ENCODE data around the gene PMF1.

PMF1 gene

DNA sequence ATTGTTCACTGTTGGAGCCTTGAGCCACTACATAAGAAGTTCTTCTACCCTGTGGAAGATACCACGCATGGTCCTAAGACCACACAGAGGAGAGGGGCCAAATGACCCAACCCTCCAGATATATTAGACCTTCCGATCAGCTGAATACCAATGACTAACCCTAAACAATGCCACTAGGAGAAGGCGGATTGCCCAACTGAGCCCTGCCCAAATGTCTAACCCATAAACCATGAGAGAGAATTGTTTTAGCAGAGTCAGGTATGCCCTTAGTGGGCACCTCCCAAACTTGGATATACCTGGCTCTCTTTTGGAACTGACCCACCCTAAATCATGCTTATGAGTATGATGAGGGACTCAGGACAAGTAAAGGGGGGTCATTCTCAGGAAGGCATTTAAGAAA lies 57.5 kb downstream of the PMF1 start:
- no peak overlapping the region for H3K4me3 ChIP-seq (ENCODE audit: low read length)
- no peaks in the 10 kb centered on the region for H3K9me3 ChIP-seq (ENCODE audit: low read length)
- no peaks in the 10 kb centered on the region for H3K4me1 ChIP-seq (ENCODE audit: insufficient read depth, low read length)
- no peak overlapping the region for H2AFZ ChIP-seq (ENCODE audit: low read depth, low read length)
- H3K27me3 ChIP-seq (ENCODE audit: insufficient read depth, low read length), result no peaks in the 10 kb centered on the region
- peaks cover 85% of the 10 kb centered on the region for H3K36me3 ChIP-seq (ENCODE audit: insufficient read depth, low read length)

DNA sequence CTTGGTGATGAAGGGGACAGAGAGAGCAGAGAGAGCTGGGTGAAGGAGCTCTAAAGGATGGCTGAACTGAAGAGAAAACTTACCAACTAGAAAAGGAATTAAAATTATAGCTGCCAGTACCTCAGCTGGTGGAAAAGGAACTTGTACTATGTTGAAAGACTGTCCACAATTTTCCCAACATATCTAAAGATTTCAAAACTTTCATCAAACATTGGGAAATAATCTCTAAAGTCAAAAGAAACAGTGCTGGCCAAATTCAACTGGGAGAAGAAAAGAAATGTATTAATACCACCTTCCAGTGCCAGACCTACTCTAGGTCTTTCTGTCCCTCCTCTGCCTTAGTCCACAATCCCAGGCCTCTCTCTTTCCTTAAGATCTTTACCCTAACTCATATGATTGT lies 63.7 kb downstream of the PMF1 start:
- H3K4me3 ChIP-seq (ENCODE audit: low read length), result no peak overlapping the region
- H2AFZ ChIP-seq (ENCODE audit: low read depth, low read length), result no peak overlapping the region
- H3K36me3 ChIP-seq (ENCODE audit: insufficient read depth, low read length), result peaks cover 76% of the 10 kb centered on the region
- H3K4me1 ChIP-seq (ENCODE audit: insufficient read depth, low read length), result peaks cover 7% of the 10 kb centered on the region
- H3K9me3 ChIP-seq (ENCODE audit: low read length), result no peaks in the 10 kb centered on the region
- no peaks in the 10 kb centered on the region for H3K27me3 ChIP-seq (ENCODE audit: insufficient read depth, low read length)

DNA sequence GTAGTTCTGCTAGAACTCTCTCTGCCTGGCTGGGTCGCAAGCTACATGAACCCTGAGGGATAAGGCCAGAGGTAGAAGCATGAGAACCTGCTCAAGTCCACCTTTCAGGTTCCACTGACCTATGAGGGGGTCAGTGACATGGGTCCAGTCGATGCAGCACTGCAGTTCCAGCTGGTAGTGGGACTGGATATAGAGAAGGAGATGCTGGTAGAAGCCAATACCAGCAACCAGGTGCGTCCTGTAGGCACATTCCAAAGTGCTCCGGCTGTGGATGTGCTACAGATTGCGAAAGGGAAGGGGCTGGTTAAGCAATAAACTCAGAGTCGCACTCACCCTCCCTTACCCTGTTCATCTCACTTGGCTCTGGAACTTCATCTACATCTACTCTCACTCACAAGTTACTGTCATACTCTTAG lies 64.2 kb downstream of the PMF1 start:
- Histone ChIP-seq H3K36me3 (ENCODE audit: insufficient read depth, low read length) (peaks cover 71% of the 10 kb centered on the region), H3K4me3 (ENCODE audit: low read length) (no peak overlapping the region)

DNA sequence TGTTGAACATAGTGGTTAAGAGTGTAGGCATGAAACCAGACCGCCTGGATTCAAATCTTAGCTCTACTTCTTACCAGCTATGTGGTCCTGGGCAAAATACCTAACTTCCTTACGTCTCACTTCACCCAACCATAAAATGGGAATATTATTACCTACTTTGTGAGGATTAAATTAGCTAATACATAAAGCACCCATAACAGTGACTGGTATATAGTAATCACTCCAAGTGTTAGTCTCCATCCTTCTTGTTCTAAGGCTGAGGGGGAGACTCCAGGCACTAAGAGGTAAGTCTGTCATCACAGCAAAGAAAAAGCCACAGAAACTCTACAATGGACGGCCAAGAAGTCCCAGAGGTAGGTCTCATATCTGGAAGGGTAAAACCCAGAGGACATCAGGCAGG lies 67.0 kb downstream of the PMF1 start:
- Histone ChIP-seq H3K9me3 (ENCODE audit: low read length) (no peaks in the 10 kb centered on the region), H2AFZ (ENCODE audit: low read depth, low read length) (no peak overlapping the region), H3K4me3 (ENCODE audit: low read length) (no peak overlapping the region), H3K4me1 (ENCODE audit: insufficient read depth, low read length) (peaks cover 16% of the 10 kb centered on the region), H3K27me3 (ENCODE audit: insufficient read depth, low read length) (no peaks in the 10 kb centered on the region), H3K36me3 (ENCODE audit: insufficient read depth, low read length) (peaks cover 43% of the 10 kb centered on the region)

More for the DNA sequence above, 64.2 kb downstream of the PMF1 start:
- H3K27me3 ChIP-seq (ENCODE audit: insufficient read depth, low read length), result no peaks in the 10 kb centered on the region
- peaks cover 10% of the 10 kb centered on the region for H3K4me1 ChIP-seq (ENCODE audit: insufficient read depth, low read length)
- no peaks in the 10 kb centered on the region for H3K9me3 ChIP-seq (ENCODE audit: low read length)
- H2AFZ ChIP-seq (ENCODE audit: low read depth, low read length), result no peak overlapping the region

DNA sequence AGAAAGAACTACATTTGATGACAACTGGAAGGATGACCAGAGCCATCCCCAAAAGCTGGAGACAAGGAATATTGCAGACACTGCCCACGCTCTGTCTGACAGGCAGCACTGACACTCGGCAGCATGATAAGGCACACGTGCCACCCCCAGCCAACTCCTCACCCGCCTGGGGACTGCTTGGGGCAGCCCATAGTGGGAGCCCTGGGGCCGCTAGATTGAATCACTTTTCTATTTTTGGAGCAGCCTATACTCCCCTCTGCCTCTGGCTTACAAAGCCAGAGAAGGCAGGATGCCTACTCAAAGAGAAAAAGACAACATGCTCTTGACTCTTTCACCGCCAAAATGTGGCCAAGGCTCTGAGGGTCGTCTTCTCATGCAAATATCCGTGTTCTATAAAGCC lies 68.5 kb downstream of the PMF1 start:
- Histone ChIP-seq H3K4me3 (ENCODE audit: low read length) (peak overlapping the region; percentile 65), H3K36me3 (ENCODE audit: insufficient read depth, low read length) (peaks cover 32% of the 10 kb centered on the region), H3K4me1 (ENCODE audit: insufficient read depth, low read length) (peaks cover 16% of the 10 kb centered on the region), H3K9me3 (ENCODE audit: low read length) (no peaks in the 10 kb centered on the region), H2AFZ (ENCODE audit: low read depth, low read length) (no peak overlapping the region), H3K27me3 (ENCODE audit: insufficient read depth, low read length) (no peaks in the 10 kb centered on the region)

DNA sequence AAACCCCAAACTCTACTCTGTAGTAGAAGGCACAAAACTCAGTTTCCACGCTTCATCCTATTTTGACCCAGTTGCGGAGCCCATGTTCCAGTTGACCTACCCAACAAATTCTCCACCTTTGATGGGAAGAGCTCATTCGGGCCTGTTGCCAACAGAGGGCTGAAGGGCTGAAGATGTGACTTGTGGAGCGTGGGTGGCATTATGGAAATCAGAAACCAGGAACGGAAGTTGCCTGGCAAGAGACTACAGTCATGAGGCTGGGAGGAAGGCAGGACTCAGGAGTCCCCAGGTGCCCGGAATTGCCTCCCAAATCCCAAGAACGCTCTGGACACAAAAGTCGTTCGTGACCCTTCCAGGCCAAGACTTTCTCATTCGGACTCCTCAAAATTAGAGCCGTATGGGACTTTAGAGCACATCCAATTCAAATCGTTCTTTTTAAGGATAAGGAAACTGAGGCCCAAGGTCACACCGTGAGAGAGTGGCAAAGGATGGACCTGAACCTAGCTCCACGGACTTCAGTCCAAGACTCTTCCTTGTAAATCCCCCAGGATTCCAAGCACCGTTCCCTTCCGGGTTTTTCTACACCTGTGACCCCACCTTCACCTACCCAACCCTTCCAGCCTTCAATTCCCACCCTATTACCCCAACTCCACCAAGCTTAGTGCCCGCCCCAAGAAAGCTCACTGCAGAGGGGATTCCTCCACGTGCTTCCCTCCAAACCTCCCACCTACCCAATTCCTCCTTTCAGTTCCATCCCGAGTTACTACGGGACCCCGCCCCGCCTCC lies 69.1 kb downstream of the PMF1 start:
- peaks cover 26% of the 10 kb centered on the region for H3K36me3 ChIP-seq (ENCODE audit: insufficient read depth, low read length)
- no peaks in the 10 kb centered on the region for H3K9me3 ChIP-seq (ENCODE audit: low read length)
- no peaks in the 10 kb centered on the region for H3K27me3 ChIP-seq (ENCODE audit: insufficient read depth, low read length)
- peaks cover 16% of the 10 kb centered on the region for H3K4me1 ChIP-seq (ENCODE audit: insufficient read depth, low read length)
- H3K4me3 ChIP-seq (ENCODE audit: low read length), result peak overlapping the region; percentile 65
- no peak overlapping the region for H2AFZ ChIP-seq (ENCODE audit: low read depth, low read length)

DNA sequence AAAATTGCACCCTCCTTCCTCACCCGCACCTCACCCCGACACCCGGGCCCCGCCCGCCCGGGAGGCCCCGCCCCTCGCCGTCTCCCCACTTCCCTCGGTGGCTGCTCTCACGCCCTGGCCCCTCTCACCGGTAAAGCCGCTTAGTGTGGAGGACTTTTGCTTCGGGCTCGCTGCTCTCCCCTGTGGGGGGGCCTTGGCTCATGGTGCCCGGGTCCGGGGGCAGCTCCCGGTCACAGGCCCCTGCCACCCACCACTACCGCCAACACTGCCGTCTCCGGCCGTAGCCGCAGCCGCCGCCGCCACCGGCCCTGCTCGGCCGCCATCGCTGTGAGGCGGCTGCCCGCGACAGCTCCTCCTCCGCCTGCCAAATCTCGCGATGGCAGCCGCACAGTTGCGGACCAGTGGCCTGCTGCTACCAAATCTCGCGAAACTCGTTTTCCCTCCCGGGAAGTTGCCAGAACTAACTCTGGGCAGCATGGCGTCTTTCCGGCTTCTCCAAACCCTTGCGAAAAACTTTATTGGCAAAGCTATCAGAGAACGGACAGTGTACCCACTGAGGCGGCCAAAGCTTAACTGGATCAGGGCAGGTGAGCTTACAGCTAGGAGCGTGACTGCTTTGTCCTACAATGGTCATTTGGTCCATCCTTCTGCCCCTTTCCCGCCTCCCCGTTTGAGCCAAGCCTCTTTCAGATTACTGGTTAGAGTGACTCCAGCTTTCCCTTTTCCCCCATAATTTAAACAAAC lies 69.8 kb downstream of the PMF1 start, which contains the start of gene SMG5:
TSS of gene SMG5 (minus strand) at position 347 of the 744 bp plus-strand sequence. CDS start at position 202, 145 bp downstream.
- H3K9me3 ChIP-seq (ENCODE audit: low read length), result no peaks in the 10 kb centered on the region
- peak within 1 kb of the TSS; percentile 40 for H2AFZ ChIP-seq (ENCODE audit: low read depth, low read length)
- H3K36me3 ChIP-seq (ENCODE audit: insufficient read depth, low read length), result peaks cover 20% of the 10 kb centered on the region
- peaks cover 16% of the 10 kb centered on the region for H3K4me1 ChIP-seq (ENCODE audit: insufficient read depth, low read length)
- H3K27me3 ChIP-seq (ENCODE audit: insufficient read depth, low read length), result no peaks in the 10 kb centered on the region
- H3K4me3 ChIP-seq (ENCODE audit: low read length), result peak within 1 kb of the TSS; percentile 65

DNA sequence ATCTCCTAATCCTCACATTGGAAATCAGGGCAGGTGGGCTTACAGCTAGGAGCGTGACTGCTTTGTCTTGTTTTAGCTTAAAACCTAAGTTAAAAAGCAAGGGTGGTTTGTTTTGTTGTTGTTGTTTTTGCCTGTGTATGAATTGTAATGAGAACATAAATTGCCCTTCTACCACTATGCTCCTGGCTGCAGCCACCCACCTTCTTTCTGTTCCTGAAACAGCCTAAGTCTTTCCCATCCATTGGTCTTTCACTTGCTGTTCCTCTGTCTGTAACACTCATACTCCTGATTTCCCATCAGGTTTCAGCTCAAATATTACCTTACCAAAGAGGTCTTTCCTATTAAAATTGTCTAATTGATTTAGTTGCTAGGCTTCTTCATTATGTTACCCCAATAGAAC lies 70.7 kb downstream of the PMF1 start:
- Histone ChIP-seq H3K36me3 (ENCODE audit: insufficient read depth, low read length) (peaks cover 13% of the 10 kb centered on the region), H2AFZ (ENCODE audit: low read depth, low read length) (peak overlapping the region; percentile 40), H3K4me1 (ENCODE audit: insufficient read depth, low read length) (peaks cover 16% of the 10 kb centered on the region), H3K27me3 (ENCODE audit: insufficient read depth, low read length) (no peaks in the 10 kb centered on the region), H3K4me3 (ENCODE audit: low read length) (peak overlapping the region; percentile 65), H3K9me3 (ENCODE audit: low read length) (no peaks in the 10 kb centered on the region)

DNA sequence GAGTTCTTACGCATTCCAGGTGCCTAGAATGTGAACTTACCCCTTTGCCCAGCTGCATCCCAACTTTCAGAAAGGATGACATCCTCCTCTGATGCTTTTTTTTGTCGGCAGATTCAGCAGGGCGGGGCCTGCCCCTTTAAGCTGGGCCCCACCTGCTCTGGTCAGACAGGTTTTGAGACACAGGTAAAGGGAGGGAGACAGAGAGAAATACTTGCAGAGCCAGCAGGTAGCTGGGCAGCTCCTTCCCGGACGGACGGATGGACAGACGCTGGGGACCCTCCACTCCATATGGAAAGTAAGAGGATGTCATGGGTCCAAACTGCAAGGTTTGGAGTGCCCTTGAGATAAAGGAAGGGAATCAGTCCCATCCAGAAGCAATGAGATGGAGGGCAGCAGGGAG lies 71.3 kb downstream of the PMF1 start, which contains the start of gene TMEM79:
TSS of gene TMEM79 (plus strand) at position 214 of the 400 bp plus-strand sequence. CDS start 902 bp downstream, outside the sequence.
- H3K4me1 ChIP-seq (ENCODE audit: insufficient read depth, low read length), result peaks cover 16% of the 10 kb centered on the region
- H2AFZ ChIP-seq (ENCODE audit: low read depth, low read length), result peak within 1 kb of the TSS; percentile 40
- H3K36me3 ChIP-seq (ENCODE audit: insufficient read depth, low read length), result peaks cover 12% of the 10 kb centered on the region
- H3K27me3 ChIP-seq (ENCODE audit: insufficient read depth, low read length), result no peaks in the 10 kb centered on the region
- H3K9me3 ChIP-seq (ENCODE audit: low read length), result no peaks in the 10 kb centered on the region
- peak within 1 kb of the TSS; percentile 65 for H3K4me3 ChIP-seq (ENCODE audit: low read length)

DNA sequence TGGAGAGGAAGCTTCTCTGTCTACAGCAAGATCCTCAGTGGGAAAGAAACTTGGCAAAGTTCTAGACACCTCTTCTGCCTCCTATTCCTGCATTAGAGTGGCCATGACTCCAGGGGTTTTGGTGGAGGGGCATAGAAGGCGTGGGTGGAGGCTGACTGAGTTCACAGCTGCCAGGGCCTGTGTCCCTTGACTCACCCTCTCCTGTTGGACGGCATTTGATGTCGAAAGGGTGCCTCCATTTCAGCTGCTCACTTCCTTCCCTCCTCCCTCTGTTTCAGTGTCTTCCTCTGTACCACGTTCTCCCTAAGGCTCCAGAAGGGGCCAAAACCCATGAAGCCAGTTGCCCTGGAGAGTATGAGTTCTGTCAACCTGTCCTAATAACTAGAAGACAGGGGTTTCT lies 72.0 kb downstream of the PMF1 start:
- Histone ChIP-seq H3K4me3 (ENCODE audit: low read length) (no peak overlapping the region), H3K27me3 (ENCODE audit: insufficient read depth, low read length) (no peaks in the 10 kb centered on the region), H3K4me1 (ENCODE audit: insufficient read depth, low read length) (peaks cover 16% of the 10 kb centered on the region), H3K36me3 (ENCODE audit: insufficient read depth, low read length) (peaks cover 9% of the 10 kb centered on the region), H3K9me3 (ENCODE audit: low read length) (no peaks in the 10 kb centered on the region), H2AFZ (ENCODE audit: low read depth, low read length) (no peak overlapping the region)

DNA sequence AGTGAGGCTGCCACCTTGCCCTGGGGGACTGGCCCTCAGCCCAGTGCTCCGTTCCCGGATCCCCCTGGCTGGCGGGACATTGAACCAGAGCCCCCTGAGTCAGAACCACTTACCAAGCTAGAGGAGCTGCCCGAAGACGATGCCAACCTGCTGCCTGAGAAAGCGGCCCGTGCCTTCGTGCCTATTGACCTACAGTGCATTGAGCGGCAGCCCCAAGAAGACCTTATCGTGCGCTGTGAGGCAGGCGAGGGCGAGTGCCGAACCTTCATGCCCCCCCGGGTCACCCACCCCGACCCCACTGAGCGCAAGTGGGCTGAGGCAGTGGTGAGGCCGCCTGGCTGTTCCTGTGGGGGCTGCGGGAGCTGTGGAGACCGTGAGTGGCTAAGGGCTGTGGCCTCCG lies 72.6 kb downstream of the PMF1 start:
- no peaks in the 10 kb centered on the region for H3K27me3 ChIP-seq (ENCODE audit: insufficient read depth, low read length)
- H3K4me1 ChIP-seq (ENCODE audit: insufficient read depth, low read length), result peaks cover 16% of the 10 kb centered on the region
- no peaks in the 10 kb centered on the region for H3K9me3 ChIP-seq (ENCODE audit: low read length)
- H2AFZ ChIP-seq (ENCODE audit: low read depth, low read length), result no peak overlapping the region
- no peak overlapping the region for H3K4me3 ChIP-seq (ENCODE audit: low read length)
- peaks cover 4% of the 10 kb centered on the region for H3K36me3 ChIP-seq (ENCODE audit: insufficient read depth, low read length)

DNA sequence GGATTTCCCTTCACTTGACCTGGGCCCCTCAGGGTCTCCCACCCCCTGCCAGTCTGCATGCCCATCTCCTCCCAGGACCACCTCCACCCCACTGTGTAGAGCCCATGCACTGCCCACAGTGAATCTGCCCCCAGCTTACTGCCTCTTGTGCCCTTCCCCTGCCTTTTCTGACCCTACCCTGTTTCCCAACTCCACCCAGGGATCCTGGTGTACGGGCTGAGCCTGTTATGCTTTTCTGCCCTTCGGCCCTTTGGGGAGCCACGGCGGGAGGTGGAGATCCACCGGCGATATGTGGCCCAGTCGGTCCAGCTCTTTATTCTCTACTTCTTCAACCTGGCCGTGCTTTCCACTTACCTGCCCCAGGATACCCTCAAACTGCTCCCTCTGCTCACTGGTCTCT lies 73.3 kb downstream of the PMF1 start:
- Histone ChIP-seq H2AFZ (ENCODE audit: low read depth, low read length) (no peak overlapping the region), H3K4me3 (ENCODE audit: low read length) (no peak overlapping the region), H3K36me3 (ENCODE audit: insufficient read depth, low read length) (peaks cover 4% of the 10 kb centered on the region), H3K27me3 (ENCODE audit: insufficient read depth, low read length) (no peaks in the 10 kb centered on the region), H3K4me1 (ENCODE audit: insufficient read depth, low read length) (peaks cover 13% of the 10 kb centered on the region), H3K9me3 (ENCODE audit: low read length) (no peaks in the 10 kb centered on the region)

All from neuron (in vitro differentiated cells).